Sigmoid colon (tissue), 7 donors: ENCODE results near the gene EPN2. TPM values are rescaled to one million over a fixed set of nuclear protein-coding genes. Genes with fewer than 3 reads are reported as not detected.

Experiments used
- DNase-seq: peaks from one replicate; pipeline ENCODE4 v3.0.0-alpha.2; 2019
- H3K27ac ChIP-seq, 4 donors: fragments of 200-600 bp; sonication (generic); one replicate each; pipeline ENCODE4 v1.5.1; 2016 to 2019; ENCODE audit warnings: mild to moderate bottlenecking in 1 of 4
- H3K27me3 ChIP-seq, 3 donors: fragments of 200-600 bp; sonication (generic); one replicate each; pipeline ENCODE4 v1.5.1; 2019; ENCODE audit warnings: mild to moderate bottlenecking in 1 of 3
- H3K36me3 ChIP-seq, 4 donors: fragments of 200-600 bp; sonication (generic); one replicate each; pipeline ENCODE4 v1.5.1; 2016 to 2019
- H3K4me1 ChIP-seq, 4 donors: fragments of 200-600 bp; sonication (generic); one replicate each; pipeline ENCODE4 v1.5.1; 2017 to 2019
- H3K4me3 ChIP-seq, 4 donors: fragments of 200-600 bp; sonication (generic); one replicate each; pipeline ENCODE4 v1.5.1; 2017 to 2019; ENCODE audit warnings: mild to moderate bottlenecking in 2 of 4, moderate library complexity in 1 of 4
- H3K9me3 ChIP-seq, 4 donors: fragments of 200-600 bp in 3 of 4; sonication (generic) in 3 of 4; one replicate each; pipeline versions ENCODE4 v1.5.1 to v1.6.1; 2013 to 2019
- CTCF ChIP-seq, 4 experiments: fragments of 450-650 bp in 3 of 4; fragments of 200-600 bp in 1 of 4; IDR thresholded peaks; one replicate each; pipeline ENCODE4 v1.5.1; 2016 to 2019; ENCODE audit warnings: antibody characterized with exemption in 4 of 4, mild to moderate bottlenecking in 3 of 4, moderate library complexity in 2 of 4
- EP300 ChIP-seq, 4 donors: sonication (generic); formaldehyde crosslinking; IDR thresholded peaks; one replicate each; pipeline ENCODE4 v1.6.1; 2017; ENCODE audit warnings: antibody characterized with exemption in 4 of 4
- POLR2A ChIP-seq, 2 donors: fragments of 450-650 bp; IDR thresholded peaks; one replicate each; pipeline ENCODE4 v1.6.1; 2016; ENCODE audit warnings: antibody characterized with exemption in 2 of 2, mild to moderate bottlenecking in 2 of 2, moderate library complexity in 2 of 2
- POLR2AphosphoS5 ChIP-seq, 4 donors: sonication (generic); formaldehyde crosslinking; IDR thresholded peaks; one replicate each; pipeline ENCODE4 v1.6.1; 2017; ENCODE audit warnings: antibody characterized with exemption in 4 of 4
- WGBS, 2 donors: extraction: QIAGEN DNeasy Blood & Tissue Kit; methylation state at CpG; one replicate each; pipeline ENCODE4 v1.1.7; 2013; 5-methylcytosine and 5-hydroxymethylcytosine counted together
- intact Hi-C: fragments of 100-400 bp; cut with DNase I; formaldehyde crosslinking; loops from one replicate; pipeline ENCODE4 v1.15.1; 2023
- polyA plus RNA-seq, 3 donors: library from polyadenylated mRNA; stranded (reverse); fragments of 200-250 nt; gene quantifications; one replicate each; pipeline ENCODE4 v1.2.3, GENCODE V29; 2013
- total RNA-seq, 4 donors: library from RNA; depleted of rRNA; stranded (reverse); fragments of >200 nt; gene quantifications; one replicate each; pipeline ENCODE4 v1.1.0, GENCODE V29; 2016
- donor health status: healthy with polysubstance abuse.
- donor health status: Bipolar disorder and iron deficiency.
- donor health status: healthy.

The EPN2 gene
- total and polyA plus RNA-seq, 7 donors = 12.0 to 55.4 (median 31.7) TPM

DNA sequence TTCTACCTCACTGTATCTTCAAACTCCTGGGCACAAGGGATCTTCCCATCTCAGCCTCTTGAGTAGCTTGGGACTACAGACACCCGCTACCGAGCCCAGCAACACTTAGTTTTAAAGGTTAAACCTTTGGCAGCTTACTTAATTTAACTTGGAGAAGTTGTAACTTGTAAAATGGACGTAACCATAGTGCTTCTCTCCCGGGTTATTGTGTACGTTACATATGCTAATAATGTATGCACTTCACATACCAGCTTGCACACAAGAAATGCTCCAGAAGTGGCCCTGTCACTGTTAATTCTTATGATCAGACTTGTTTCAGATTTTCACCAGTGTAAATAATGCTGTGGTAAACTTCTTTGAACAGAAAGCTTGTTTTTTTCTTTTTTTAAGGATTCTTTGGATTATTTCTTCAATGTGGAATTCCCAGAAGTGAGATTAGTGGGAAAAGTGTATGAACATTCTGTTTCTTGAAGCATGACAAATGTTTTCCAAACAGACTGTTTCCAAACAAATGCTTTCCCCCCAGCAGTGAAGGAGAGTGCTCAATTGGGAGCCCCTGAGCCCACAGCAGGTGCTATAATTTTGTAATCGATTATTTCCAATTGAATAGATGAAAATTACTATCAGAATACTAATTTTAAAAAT, 61.5 kb downstream of the EPN2 start:
- Histone ChIP-seq H3K27me3 (no peaks in the 10 kb centered on the region), H3K4me3 (no peak overlapping the region), H3K4me1 (peaks cover 0 to 66% (median 40%) of the 10 kb centered on the region in 4 donors), H3K36me3 (no peaks in the 10 kb centered on the region), H3K9me3 (no peaks in the 10 kb centered on the region), H3K27ac (peak overlapping the region in 3 of 4 donors; percentile 22 to 49 (median 22))
- TF ChIP-seq POLR2A (IDR thresholded peaks at IDR 0.05) (no peak), POLR2AphosphoS5 (IDR thresholded peaks at IDR 0.05) (peak in 1 of 4 donors; percentile 13), EP300 (IDR thresholded peaks at IDR 0.05) (no peak), CTCF (IDR thresholded peaks at IDR 0.05) (no peak)
- WGBS, 2 donors = 66 to 77% methylated on average over 6 of the region's 6 CpGs
- DNase-seq = no peak
- intact Hi-C loops = no loop called here

- Histone ChIP-seq H3K4me3 (no peak overlapping the region), H3K27me3 (no peaks in the 10 kb centered on the region), H3K27ac (peak overlapping the region in 1 of 4 donors; percentile 31), H3K9me3 (no peaks in the 10 kb centered on the region), H3K4me1 (peaks cover 0 to 66% (median 40%) of the 10 kb centered on the region in 4 donors), H3K36me3 (no peaks in the 10 kb centered on the region)
- 76 to 82% methylated on average over 4 of the region's 4 CpGs for WGBS, 2 donors
- intact Hi-C loops = no loop called here
- DNase-seq = no peak
- TF ChIP-seq POLR2A (IDR thresholded peaks at IDR 0.05) (no peak), POLR2AphosphoS5 (IDR thresholded peaks at IDR 0.05) (no peak), EP300 (IDR thresholded peaks at IDR 0.05) (no peak), CTCF (IDR thresholded peaks at IDR 0.05) (no peak)
Observed at GRCh38 chr17:19299214-19299747, 62.1 kb downstream of the EPN2 start.

GRCh38 chr17:19299866-19300265, 62.7 kb downstream of the EPN2 start:
- 95 to 97% methylated on average over 7 of the region's 7 CpGs for WGBS, 2 donors
- Histone ChIP-seq H3K27me3 (no peaks in the 10 kb centered on the region), H3K27ac (no peak overlapping the region), H3K4me1 (peaks cover 0 to 66% (median 40%) of the 10 kb centered on the region in 4 donors), H3K9me3 (no peaks in the 10 kb centered on the region), H3K4me3 (no peak overlapping the region), H3K36me3 (no peaks in the 10 kb centered on the region)
- TF ChIP-seq CTCF (IDR thresholded peaks at IDR 0.05) (no peak), POLR2AphosphoS5 (IDR thresholded peaks at IDR 0.05) (no peak), EP300 (IDR thresholded peaks at IDR 0.05) (no peak), POLR2A (IDR thresholded peaks at IDR 0.05) (no peak)
- intact Hi-C loops = no loop called here
- no peak for DNase-seq

GRCh38 chr17:19301274-19301951, 64.2 kb downstream of the EPN2 start:
- WGBS, 2 donors = 34 to 69% methylated on average over 5 of the region's 5 CpGs
- Histone ChIP-seq H3K36me3 (no peaks in the 10 kb centered on the region), H3K4me1 (peaks cover 0 to 60% (median 41%) of the 10 kb centered on the region in 4 donors), H3K9me3 (no peaks in the 10 kb centered on the region), H3K27me3 (no peaks in the 10 kb centered on the region), H3K27ac (no peak overlapping the region), H3K4me3 (no peak overlapping the region)
- intact Hi-C loops = no loop called here
- TF ChIP-seq EP300 (IDR thresholded peaks at IDR 0.05) (no peak), POLR2A (IDR thresholded peaks at IDR 0.05) (no peak), POLR2AphosphoS5 (IDR thresholded peaks at IDR 0.05) (no peak), CTCF (IDR thresholded peaks at IDR 0.05) (no peak)
- DNase-seq = peak; percentile 50
